ENCODE results near the gene LASP1NB.

The LASP1NB gene

DNA sequence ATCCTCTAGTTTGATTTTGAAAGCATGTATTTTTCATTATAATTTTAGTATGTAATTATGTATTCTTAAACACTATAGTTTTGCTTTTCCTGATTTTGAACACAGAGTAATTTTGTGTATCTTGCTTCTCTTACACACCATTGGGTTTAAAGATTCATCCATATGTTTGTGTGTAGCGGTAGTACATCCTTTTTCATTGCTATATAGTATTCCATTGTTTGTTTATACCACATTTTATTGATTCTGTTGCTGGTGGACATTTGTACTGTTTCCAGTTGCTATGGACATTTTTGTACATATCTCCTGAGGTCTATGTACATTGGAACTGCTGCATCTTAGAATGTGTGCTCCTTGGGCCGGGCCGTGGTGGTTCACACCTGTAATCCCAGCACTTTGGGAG, 20.5 kb upstream of the LASP1NB start:
- DNase-seq (ENCODE audit: low read depth in 1 of 2, low spot score in 1 of 2) = no peak
- Histone ChIP-seq H3K27me3 (ENCODE audit: insufficient read depth, poor library complexity, severe bottlenecking) (no peaks in the 10 kb centered on the region), H3K27ac (replicated peaks) (no peak overlapping the region), H3K4me3 (replicated peaks; ENCODE audit: insufficient read depth, low read length) (no peak overlapping the region)
- TF ChIP-seq, protein P1, sequence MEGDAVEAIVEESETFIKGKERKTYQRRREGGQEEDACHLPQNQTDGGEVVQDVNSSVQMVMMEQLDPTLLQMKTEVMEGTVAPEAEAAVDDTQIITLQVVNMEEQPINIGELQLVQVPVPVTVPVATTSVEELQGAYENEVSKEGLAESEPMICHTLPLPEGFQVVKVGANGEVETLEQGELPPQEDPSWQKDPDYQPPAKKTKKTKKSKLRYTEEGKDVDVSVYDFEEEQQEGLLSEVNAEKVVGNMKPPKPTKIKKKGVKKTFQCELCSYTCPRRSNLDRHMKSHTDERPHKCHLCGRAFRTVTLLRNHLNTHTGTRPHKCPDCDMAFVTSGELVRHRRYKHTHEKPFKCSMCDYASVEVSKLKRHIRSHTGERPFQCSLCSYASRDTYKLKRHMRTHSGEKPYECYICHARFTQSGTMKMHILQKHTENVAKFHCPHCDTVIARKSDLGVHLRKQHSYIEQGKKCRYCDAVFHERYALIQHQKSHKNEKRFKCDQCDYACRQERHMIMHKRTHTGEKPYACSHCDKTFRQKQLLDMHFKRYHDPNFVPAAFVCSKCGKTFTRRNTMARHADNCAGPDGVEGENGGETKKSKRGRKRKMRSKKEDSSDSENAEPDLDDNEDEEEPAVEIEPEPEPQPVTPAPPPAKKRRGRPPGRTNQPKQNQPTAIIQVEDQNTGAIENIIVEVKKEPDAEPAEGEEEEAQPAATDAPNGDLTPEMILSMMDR (IDR thresholded peaks at IDR 0.05; ENCODE audit: insufficient read depth, low read length) = no peak
- TF ChIP-seq SPI1 (IDR thresholded peaks at IDR 0.05; ENCODE audit: borderline replicate concordance, low read depth) (no peak), POLR2AphosphoS5 (IDR thresholded peaks at IDR 0.05; ENCODE audit: low read depth) (no peak), GABPA (IDR thresholded peaks at IDR 0.05; ENCODE audit: low read depth) (no peak)
- TF ChIP-seq, protein P2, sequence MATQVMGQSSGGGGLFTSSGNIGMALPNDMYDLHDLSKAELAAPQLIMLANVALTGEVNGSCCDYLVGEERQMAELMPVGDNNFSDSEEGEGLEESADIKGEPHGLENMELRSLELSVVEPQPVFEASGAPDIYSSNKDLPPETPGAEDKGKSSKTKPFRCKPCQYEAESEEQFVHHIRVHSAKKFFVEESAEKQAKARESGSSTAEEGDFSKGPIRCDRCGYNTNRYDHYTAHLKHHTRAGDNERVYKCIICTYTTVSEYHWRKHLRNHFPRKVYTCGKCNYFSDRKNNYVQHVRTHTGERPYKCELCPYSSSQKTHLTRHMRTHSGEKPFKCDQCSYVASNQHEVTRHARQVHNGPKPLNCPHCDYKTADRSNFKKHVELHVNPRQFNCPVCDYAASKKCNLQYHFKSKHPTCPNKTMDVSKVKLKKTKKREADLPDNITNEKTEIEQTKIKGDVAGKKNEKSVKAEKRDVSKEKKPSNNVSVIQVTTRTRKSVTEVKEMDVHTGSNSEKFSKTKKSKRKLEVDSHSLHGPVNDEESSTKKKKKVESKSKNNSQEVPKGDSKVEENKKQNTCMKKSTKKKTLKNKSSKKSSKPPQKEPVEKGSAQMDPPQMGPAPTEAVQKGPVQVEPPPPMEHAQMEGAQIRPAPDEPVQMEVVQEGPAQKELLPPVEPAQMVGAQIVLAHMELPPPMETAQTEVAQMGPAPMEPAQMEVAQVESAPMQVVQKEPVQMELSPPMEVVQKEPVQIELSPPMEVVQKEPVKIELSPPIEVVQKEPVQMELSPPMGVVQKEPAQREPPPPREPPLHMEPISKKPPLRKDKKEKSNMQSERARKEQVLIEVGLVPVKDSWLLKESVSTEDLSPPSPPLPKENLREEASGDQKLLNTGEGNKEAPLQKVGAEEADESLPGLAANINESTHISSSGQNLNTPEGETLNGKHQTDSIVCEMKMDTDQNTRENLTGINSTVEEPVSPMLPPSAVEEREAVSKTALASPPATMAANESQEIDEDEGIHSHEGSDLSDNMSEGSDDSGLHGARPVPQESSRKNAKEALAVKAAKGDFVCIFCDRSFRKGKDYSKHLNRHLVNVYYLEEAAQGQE (IDR thresholded peaks at IDR 0.05; ENCODE audit: insufficient replicate concordance, low read depth) = no peak

DNA sequence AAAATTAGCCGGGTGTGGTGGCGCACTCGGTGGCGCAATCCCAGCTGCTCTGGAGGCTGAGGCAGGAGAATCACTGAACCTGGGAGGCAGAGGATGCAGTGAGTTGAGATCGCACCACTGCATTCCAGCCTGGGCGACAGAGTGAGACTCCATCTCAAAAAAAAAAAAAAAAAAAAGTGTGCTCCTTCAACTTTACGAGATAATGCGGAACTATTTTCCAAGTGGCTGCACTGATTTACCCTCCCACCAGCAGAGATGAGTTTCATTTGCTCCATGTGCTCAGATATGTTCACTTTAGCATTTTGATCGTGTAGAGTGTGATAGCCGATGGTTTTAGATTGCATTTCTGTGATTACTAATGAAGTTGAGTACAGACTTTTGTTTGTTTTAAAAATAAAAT, 20.0 kb upstream of the LASP1NB start:
- no peak for DNase-seq (ENCODE audit: low read depth in 1 of 2, low spot score in 1 of 2)
- H3K27me3 ChIP-seq (ENCODE audit: insufficient read depth, poor library complexity, severe bottlenecking) = no peaks in the 10 kb centered on the region
- no peak overlapping the region for H3K4me3 ChIP-seq (replicated peaks; ENCODE audit: insufficient read depth, low read length)
- TF ChIP-seq, protein P2 (IDR thresholded peaks at IDR 0.05; ENCODE audit: insufficient replicate concordance, low read depth) = no peak
- TF ChIP-seq SPI1 (IDR thresholded peaks at IDR 0.05; ENCODE audit: borderline replicate concordance, low read depth) (no peak), POLR2AphosphoS5 (IDR thresholded peaks at IDR 0.05; ENCODE audit: low read depth) (no peak), GABPA (IDR thresholded peaks at IDR 0.05; ENCODE audit: low read depth) (no peak)
- TF ChIP-seq, protein P1 (IDR thresholded peaks at IDR 0.05; ENCODE audit: insufficient read depth, low read length) = no peak
- peak overlapping the region; percentile 34; the same call in 1 of the 2 replicates for H3K27ac ChIP-seq (replicated peaks)

DNA sequence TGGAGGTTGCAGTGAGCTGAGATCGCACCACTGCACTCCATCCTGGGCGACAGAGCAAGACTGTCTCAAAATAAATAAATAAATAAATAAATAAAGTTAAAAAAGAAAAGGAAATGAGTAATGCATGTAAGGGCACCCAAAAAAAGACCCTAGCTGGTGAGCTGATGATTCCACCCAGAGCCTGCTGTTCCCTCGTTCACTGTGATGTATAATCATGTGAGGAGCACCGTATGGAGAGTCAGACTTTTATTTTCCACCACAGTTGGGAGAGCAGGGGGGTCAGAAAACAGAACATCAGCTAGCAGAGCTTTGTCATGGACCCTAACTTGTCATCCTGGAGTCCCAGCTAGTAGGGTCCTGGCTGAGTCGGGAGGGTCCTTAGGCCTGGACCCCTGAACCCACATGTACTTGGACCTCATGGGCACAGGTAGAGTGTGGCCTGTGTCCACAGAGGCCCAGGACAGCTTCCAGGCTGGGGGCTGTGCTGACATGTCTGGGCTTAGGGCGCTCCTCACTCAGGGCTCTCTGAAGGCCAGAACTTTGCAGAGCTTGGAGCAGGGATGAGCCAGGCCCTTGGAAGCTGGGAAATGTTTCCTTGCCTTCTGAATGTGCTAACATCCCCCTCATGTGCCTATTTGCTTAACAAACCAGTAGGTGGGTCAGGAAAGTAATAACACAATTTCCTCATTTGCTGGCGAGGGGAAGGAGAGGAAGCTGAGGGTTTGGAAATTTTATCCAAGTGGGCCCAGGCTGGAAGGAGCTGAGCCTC, 18.8 kb upstream of the LASP1NB start:
- Histone ChIP-seq H3K27ac (replicated peaks) (peak overlapping the region; percentile 34), H3K4me3 (replicated peaks; ENCODE audit: insufficient read depth, low read length) (no peak overlapping the region), H3K27me3 (ENCODE audit: insufficient read depth, poor library complexity, severe bottlenecking) (no peaks in the 10 kb centered on the region)
- TF ChIP-seq POLR2AphosphoS5 (IDR thresholded peaks at IDR 0.05; ENCODE audit: low read depth) (no peak), SPI1 (IDR thresholded peaks at IDR 0.05; ENCODE audit: borderline replicate concordance, low read depth) (peak; percentile 32; the same call in 1 of the 2 replicates)
- DNase-seq (ENCODE audit: low read depth in 1 of 2, low spot score in 1 of 2) = no peak

DNA sequence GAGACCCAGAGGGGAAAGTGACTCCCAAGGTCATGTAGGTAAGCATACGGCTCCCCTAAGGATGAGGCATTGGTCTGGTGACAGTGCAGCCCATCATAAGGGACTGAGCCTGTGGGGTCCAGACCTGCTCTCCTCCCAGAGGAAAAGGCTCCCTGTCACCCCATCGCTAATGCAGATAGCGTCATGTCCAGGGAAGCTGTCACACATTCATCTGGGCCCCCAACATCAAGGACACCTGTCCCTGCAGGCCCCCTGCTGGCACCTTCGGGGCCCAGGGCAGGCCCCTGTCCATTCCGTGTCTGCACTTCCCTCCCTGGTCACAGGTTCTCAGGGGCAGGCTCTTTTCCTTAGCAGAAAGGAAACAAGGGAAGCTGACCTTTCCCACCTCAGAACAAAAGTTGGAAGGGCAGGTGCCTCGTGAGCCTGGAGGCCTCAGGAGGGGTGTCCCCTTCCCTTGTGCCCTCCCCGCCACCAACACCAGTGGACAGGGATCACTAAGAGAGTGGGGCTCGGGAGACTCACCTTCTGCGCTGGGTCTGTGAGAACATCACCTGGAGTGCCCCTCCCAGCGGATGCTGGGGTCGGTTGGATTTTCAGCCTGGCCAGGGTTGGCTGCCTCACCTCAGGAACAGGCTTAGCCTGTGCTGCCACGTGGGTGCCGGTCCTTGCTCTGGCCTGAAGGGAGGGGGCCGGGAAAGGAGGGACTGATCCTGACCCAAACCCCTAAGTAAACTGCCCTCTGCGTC, 17.3 kb upstream of the LASP1NB start:
- Histone ChIP-seq H3K27ac (replicated peaks) (no peak overlapping the region), H3K4me3 (replicated peaks; ENCODE audit: insufficient read depth, low read length) (no peak overlapping the region), H3K27me3 (ENCODE audit: insufficient read depth, poor library complexity, severe bottlenecking) (no peaks in the 10 kb centered on the region)
- no peak for TF ChIP-seq POLR2AphosphoS5 (IDR thresholded peaks at IDR 0.05; ENCODE audit: low read depth)
- TF ChIP-seq, protein P1 (IDR thresholded peaks at IDR 0.05; ENCODE audit: insufficient read depth, low read length) = no peak
- TF ChIP-seq, protein P2 (IDR thresholded peaks at IDR 0.05; ENCODE audit: insufficient replicate concordance, low read depth) = no peak
- no peak for TF ChIP-seq GABPA (IDR thresholded peaks at IDR 0.05; ENCODE audit: low read depth)
- TF ChIP-seq SPI1 (IDR thresholded peaks at IDR 0.05; ENCODE audit: borderline replicate concordance, low read depth) = no peak
- DNase-seq (ENCODE audit: low read depth in 1 of 2, low spot score in 1 of 2) = no peak

Measured in HL-60 (cell line).